HCT116 (cell line): Measurements from ENCODE around the gene ERCC4. TPM values are rescaled to one million over a fixed set of nuclear protein-coding genes. Genes with fewer than 3 reads are reported as not detected.

Experiments used
- ATAC-seq: fragments of 200-7000 bp; cut with Tn5 transposase; 2 replicates; pipeline ENCODE4 v1.9.1; 2020; ENCODE audit warnings: mild to moderate bottlenecking, moderate library complexity
- BruUV-seq: library from RNA; stranded (reverse); fragments of 400-500 nt; replicated peaks from 2 replicates; lab custom pipeline; 2021; lab: Mats Ljungman, UMichigan
- CTCF ChIA-PET: fragments of 300-600 bp; sonication (Branson Sonifier 250); formaldehyde crosslinking; loops from one replicate; lab custom pipeline; 2021; ENCODE audit warnings: antibody characterized with exemption; lab: Charles Lee
- POLR2A ChIA-PET: fragments of 300-600, 350-600 bp; sonication (Branson Sonifier 250); formaldehyde crosslinking; loops from one replicate; lab custom pipeline; 2021; ENCODE audit warnings: antibody characterized with exemption; lab: Charles Lee
- RAD21 ChIA-PET, 2 experiments: fragments of 300-600 bp; sonication (Branson Sonifier 250); formaldehyde crosslinking; loops; one replicate each; lab custom pipeline; 2023; ENCODE audit warnings: low total read pairs in 2 of 2; ENCODE audit not compliant: uncharacterized antibody in 2 of 2, unreplicated experiment in 2 of 2, low non-redundant PET in 1 of 2; lab: Charles Lee
- DNase-seq: peaks from one replicate; pipeline ENCODE4 v3.0.0-alpha.2; 2010; ENCODE audit warnings: low read depth, low spot score
- H2AFZ ChIP-seq: fragments of 200-600 bp; shearing (Covaris generic), sonication (generic); 2 replicates; pipeline ENCODE4 v1.6.1; 2017; ENCODE audit warnings: low read depth, mixed run types, mixed read lengths, antibody characterized with exemption, low read length; ENCODE audit not compliant: poor library complexity, severe bottlenecking
- H3K27ac ChIP-seq: 2 replicates; pipeline ENCODE4 v1.5.1; 2012; ENCODE audit warnings: low read depth, low read length
- H3K27me3 ChIP-seq: fragments of 200-600 bp; sonication (generic); 2 replicates; pipeline ENCODE4 v1.6.1; 2016; ENCODE audit warnings: mixed run types, low read length, mixed read lengths; ENCODE audit not compliant: insufficient read depth
- H3K36me3 ChIP-seq, 2 experiments: fragments of 200-500 bp in 1 of 2; fragments of 200-600 bp in 1 of 2; sonication (Bioruptor generic) in 1 of 2; sonication (generic) in 1 of 2; 2 replicates each; pipeline versions ENCODE4 v1.5.1 to v1.6.1; 2014 to 2016; ENCODE audit warnings: low read length in 2 of 2, inconsistent platforms in 1 of 2, mixed read lengths in 1 of 2, mixed run types in 1 of 2; ENCODE audit not compliant: insufficient read depth in 2 of 2, control insufficient read depth in 1 of 2
- H3K4me1 ChIP-seq, 2 experiments: fragments of 200-600 bp in 1 of 2; sonication (generic) in 1 of 2; 2 replicates each; pipeline versions ENCODE4 v1.5.1 to v1.6.1; 2012 to 2017; ENCODE audit warnings: low read length in 2 of 2, inconsistent platforms in 1 of 2, mild to moderate bottlenecking in 1 of 2, mixed read lengths in 1 of 2, mixed run types in 1 of 2, moderate library complexity in 1 of 2; ENCODE audit not compliant: insufficient read depth in 2 of 2, control insufficient read depth in 1 of 2
- H3K4me2 ChIP-seq: fragments of 200-600 bp; sonication (generic); 2 replicates; pipeline ENCODE4 v1.6.1; 2017; ENCODE audit warnings: mixed run types, low read length, mixed read lengths
- H3K4me3 ChIP-seq, 2 experiments: fragments of 200-600 bp in 1 of 2; sonication (generic) in 1 of 2; replicated peaks in 1 of 2; 2 replicates each; pipeline ENCODE4 v1.5.1; 2011 to 2016; ENCODE audit warnings: low read length in 2 of 2, control low read depth in 1 of 2, low read depth in 1 of 2, mild to moderate bottlenecking in 1 of 2, mixed read lengths in 1 of 2, mixed run types in 1 of 2
- H3K79me2 ChIP-seq: fragments of 200-600 bp; sonication (generic); 2 replicates; pipeline ENCODE4 v1.6.1; 2017; ENCODE audit warnings: mild to moderate bottlenecking, mixed run types, low read length, moderate library complexity, mixed read lengths; ENCODE audit not compliant: insufficient read depth
- H3K9ac ChIP-seq: fragments of 200-600 bp; sonication (generic); 2 replicates; pipeline ENCODE4 v1.6.1; 2016; ENCODE audit warnings: low read length, mixed read lengths
- H3K9me2 ChIP-seq: fragments of 200-600 bp; sonication (generic), shearing (Covaris generic); 2 replicates; pipeline ENCODE4 v1.6.1; 2017; ENCODE audit warnings: mixed run types, mild to moderate bottlenecking, moderate library complexity; ENCODE audit not compliant: insufficient read depth
- H3K9me3 ChIP-seq, 2 experiments: fragments of 200-500 bp in 1 of 2; fragments of 200-600 bp in 1 of 2; sonication (Bioruptor generic) in 1 of 2; sonication (generic) in 1 of 2; 2 replicates each; pipeline ENCODE4 v1.6.1; 2014 to 2017; ENCODE audit warnings: low read length in 2 of 2, mixed read lengths in 2 of 2, inconsistent platforms in 1 of 2, low read depth in 1 of 2, mild to moderate bottlenecking in 1 of 2, mixed run types in 1 of 2, moderate library complexity in 1 of 2; ENCODE audit not compliant: control insufficient read depth in 1 of 2, insufficient read depth in 1 of 2
- H4K20me1 ChIP-seq: fragments of 200-600 bp; sonication (generic), shearing (Covaris generic); 2 replicates; pipeline ENCODE4 v1.6.1; 2017; ENCODE audit warnings: mixed run types, mild to moderate bottlenecking, moderate library complexity; ENCODE audit not compliant: insufficient read depth
- ATF3 ChIP-seq: IDR thresholded peaks from 2 replicates; pipeline ENCODE4 v1.6.1; 2012
- CBX3 ChIP-seq: IDR thresholded peaks from 2 replicates; pipeline ENCODE4 v1.6.1; 2012; ENCODE audit warnings: low read depth
- CEBPB ChIP-seq: IDR thresholded peaks from 2 replicates; pipeline ENCODE4 v1.6.1; 2012; ENCODE audit warnings: low read depth
- EGR1 ChIP-seq: IDR thresholded peaks from 2 replicates; pipeline ENCODE4 v1.6.1; 2012; ENCODE audit warnings: low read depth
- ELF1 ChIP-seq: IDR thresholded peaks from 2 replicates; pipeline ENCODE4 v1.6.1; 2012; ENCODE audit warnings: low read depth, borderline replicate concordance
- FOSL1 ChIP-seq: IDR thresholded peaks from 2 replicates; pipeline ENCODE4 v1.6.1; 2012; ENCODE audit warnings: low read depth
- JUND ChIP-seq: IDR thresholded peaks from 2 replicates; pipeline ENCODE4 v1.6.1; 2012
- SRF ChIP-seq: IDR thresholded peaks from 2 replicates; pipeline ENCODE4 v1.6.1; 2012; ENCODE audit warnings: low read depth
- TCF7L2 ChIP-seq: IDR thresholded peaks from 2 replicates; pipeline ENCODE4 v1.7.0; 2011; ENCODE audit warnings: borderline replicate concordance, inconsistent platforms; ENCODE audit not compliant: insufficient read depth, insufficient read length; ENCODE audit errors: extremely low read depth
- YY1 ChIP-seq: IDR thresholded peaks from 2 replicates; pipeline ENCODE4 v1.6.1; 2011; ENCODE audit warnings: low read length, low read depth, moderate library complexity, mild to moderate bottlenecking; ENCODE audit not compliant: insufficient replicate concordance; ENCODE audit errors: extremely low read depth
- ZBTB33 ChIP-seq: IDR thresholded peaks from 2 replicates; pipeline ENCODE4 v1.6.1; 2011; ENCODE audit warnings: mild to moderate bottlenecking, low read length, moderate library complexity; ENCODE audit not compliant: insufficient replicate concordance; ENCODE audit errors: extremely low read depth
- ZNF274 ChIP-seq: fragments of 200-500 bp; sonication (Bioruptor generic); IDR thresholded peaks from 2 replicates; pipeline ENCODE4 v1.6.1; 2014; ENCODE audit warnings: mild to moderate bottlenecking, low read depth, low read length, inconsistent platforms
- intact Hi-C: fragments of 100-400 bp; cut with micrococcal nuclease; formaldehyde crosslinking; loops from 2 replicates; pipeline ENCODE4 v1.10.0; 2022
- total RNA-seq: library from RNA; stranded (reverse); gene quantifications from one replicate; pipeline ENCODE4 v1.2.1, GENCODE V29; 2021; ENCODE audit not compliant: unreplicated experiment

Gene ERCC4
- total RNA-seq, 1 experiment from 2014 or later = 10.4 TPM

GRCh38 chr16:13913374-13914292 is 6.3 kb upstream of the ERCC4 start:
- no peak overlapping the region for H3K27ac ChIP-seq
- ATAC-seq = no peak
- POLR2A ChIA-PET = no interaction called here
- no peak overlapping the region for H3K4me3 ChIP-seq
- H2AFZ ChIP-seq = no peak overlapping the region
- no peak overlapping the region for H3K9ac ChIP-seq
- H3K4me1 ChIP-seq = no peaks in the 10 kb centered on the region
- no peaks in the 10 kb centered on the region for H4K20me1 ChIP-seq
- H3K9me3 ChIP-seq = 0 out of 4 replicates have a peak, but pooled peaks cover 0 to 4% of the 10 kb centered on the region in 2 experiments
- RAD21 ChIA-PET = no interaction called here
- intact Hi-C loops = no loop called here
- no TSS peak for BruUV-seq
- no peaks in the 10 kb centered on the region for H3K27me3 ChIP-seq
- H3K9me2 ChIP-seq = no peaks in the 10 kb centered on the region
- TF ChIP-seq ZNF274 = no peak
- TF ChIP-seq CEBPB = no peak
- TF ChIP-seq TCF7L2 = no peak
- TF ChIP-seq ATF3 = no peak
- TF ChIP-seq ELF1 = no peak
- TF ChIP-seq FOSL1 = no peak
- TF ChIP-seq ZBTB33 = no peak
- TF ChIP-seq SRF = no peak
- no peak for TF ChIP-seq JUND
- no peak for TF ChIP-seq YY1
- TF ChIP-seq CBX3 = no peak
- no peak for TF ChIP-seq EGR1
- H3K4me2 ChIP-seq = no peak overlapping the region
- DNase-seq = no peak
- no peaks in the 10 kb centered on the region for H3K79me2 ChIP-seq
- CTCF ChIA-PET = no interaction called here
- no peaks in the 10 kb centered on the region for H3K36me3 ChIP-seq
